Stimulated activated CD8-positive, alpha-beta memory T cell treated with anti-CD3 and anti-CD28 coated beads, Interleukin-2, amount 100 ng/mL, for 1 hour (primary cell): Measurements from ENCODE around the gene SAP30BP.
A peak's percentile ranks its signal among the peaks of the same experiment; 100 is the strongest.

Experiments
- DNase-seq, 2 donors: peaks; one replicate each; pipeline ENCODE4 v3.0.0-alpha.2; 2020; ENCODE audit warnings: low read depth in 2 of 2

Gene SAP30BP

DNA sequence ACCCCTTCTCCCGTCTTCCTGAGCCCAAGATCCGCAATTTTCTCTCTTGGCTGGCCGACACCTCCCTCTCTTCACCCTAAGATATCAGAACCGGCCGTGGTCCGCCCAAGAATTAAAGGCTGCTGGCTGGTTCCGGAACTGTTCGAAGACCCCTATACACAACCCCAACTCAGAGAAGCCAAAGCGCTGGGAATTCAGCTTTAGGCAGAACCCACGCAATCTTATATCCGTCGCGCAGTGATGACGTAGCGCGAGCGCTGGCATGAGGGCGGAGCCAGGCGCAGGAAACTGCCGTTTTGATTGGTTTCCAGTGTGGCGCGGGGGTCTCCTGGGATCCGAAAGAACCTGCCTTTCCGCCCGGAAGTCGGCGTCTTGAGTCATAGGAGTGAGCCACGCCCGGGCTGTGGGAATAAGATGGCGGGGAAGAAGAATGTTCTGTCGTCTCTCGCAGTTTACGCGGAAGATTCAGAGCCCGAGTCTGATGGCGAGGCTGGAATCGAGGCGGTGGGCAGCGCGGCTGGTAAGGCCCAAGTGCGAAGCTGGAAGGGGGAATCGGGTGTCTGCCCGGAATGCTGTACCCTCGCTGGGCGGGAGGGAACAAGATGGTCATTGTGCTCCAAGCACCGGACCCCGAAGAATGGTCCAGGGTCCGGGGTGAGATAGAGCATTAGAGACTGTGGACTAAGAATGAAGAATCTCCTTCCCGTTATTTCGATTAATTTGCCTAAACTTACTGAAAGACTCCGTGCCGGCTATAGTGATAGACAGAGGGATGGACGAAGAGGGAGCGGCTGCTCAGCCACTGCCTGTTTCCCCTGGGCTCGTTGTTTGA, at the start of gene SAP30BP, which contains the start of gene RECQL5:
SAP30BP (plus strand) TSS at position 380 of the 832 bp plus-strand sequence; CDS start at position 415, 35 bp downstream.
RECQL5 (minus strand) TSS at position 196 of the 832 bp plus-strand sequence. CDS start 597 bp downstream, outside the sequence.
- DNase-seq: peak; percentile 95 to 99

- DNase-seq: no peak
Measured at GRCh38 chr17:75617675-75618074, 49.5 kb upstream of the SAP30BP start.

DNA sequence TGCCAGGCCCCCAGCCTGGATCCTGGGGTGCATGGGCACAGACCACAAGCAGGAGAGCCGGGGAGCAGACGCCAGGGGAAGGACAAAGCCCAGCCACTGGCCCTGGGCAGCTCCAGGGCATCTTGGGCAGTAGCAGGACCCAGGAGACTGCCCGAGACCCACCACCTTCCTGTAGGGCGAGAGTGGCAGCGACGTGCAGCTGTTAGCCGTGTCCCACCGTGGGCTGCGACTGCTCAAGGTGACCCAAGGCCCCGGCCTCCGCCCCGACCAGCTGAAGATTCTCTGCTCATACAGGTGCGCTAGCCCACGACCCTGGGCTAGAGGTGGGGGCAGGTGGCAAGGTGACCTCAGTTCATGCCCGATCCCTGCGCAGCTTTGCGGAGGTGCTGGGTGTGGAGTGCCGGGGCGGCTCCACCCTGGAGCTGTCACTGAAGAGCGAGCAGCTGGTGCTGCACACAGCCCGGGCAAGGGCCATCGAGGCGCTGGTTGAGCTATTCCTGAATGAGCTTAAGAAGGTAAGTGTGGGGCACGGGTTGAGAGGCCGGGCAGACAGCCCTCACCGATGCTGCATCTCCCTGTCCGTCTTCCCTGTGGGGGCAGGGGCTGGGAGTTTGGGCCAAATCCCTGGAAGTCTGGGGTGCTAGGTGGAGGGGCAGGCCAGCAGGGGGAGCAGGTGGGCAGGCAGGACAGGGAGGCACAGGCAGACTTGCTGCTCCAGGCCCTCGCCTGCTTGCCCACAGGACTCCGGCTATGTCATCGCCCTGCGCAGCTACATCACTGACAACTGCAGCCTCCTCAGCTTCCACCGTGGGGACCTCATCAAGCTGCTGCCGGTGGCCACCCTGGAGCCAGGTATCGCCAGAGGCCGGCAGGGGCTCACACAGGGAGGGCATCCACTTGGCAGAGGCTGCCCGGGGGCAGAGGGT, 47.4 kb upstream of the SAP30BP start:
- DNase-seq: no peak

DNA sequence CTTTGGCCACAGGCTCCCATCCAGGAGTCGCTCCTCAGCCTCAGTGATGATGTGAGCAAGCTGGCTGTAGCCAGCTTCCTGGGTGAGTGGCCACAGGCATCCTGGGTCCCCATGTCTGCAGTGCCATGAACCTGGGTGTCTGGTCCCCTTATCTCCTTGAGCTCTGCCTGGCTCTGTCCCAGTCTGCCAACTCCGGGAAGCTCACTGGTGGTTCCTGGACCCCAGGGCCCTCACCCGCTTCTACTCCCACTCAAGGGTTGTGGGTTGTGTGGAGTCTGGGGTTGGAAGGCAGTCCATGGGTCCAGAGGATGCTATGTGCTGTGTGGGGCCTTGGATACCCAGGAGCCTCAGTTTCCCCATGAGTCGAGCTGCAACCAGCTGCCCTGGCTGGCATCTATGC, 45.6 kb upstream of the SAP30BP start:
- DNase-seq: no peak

DNA sequence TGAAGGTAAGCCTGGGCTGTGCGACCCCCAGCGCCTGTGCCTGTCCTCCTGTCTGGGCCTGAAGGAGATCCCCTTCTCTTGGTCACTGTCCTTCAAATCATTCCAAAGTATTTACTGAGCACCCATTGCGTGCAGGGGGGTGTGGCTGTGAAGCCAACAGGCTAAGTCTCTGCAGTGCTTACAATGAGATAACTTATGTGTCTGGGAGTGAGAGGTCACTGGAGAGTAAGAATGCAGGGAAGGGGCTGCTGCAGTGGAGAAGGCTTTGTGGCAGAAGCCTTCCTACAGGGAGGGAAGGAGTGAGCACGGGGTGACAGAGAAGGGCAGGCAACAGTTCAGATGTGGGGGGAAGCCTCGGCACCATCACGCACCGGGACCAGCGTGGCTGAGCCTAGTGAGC, 45.1 kb upstream of the SAP30BP start:
- DNase-seq: no peak

- DNase-seq: no peak
Measured at GRCh38 chr17:75622771-75623273, 44.3 kb upstream of the SAP30BP start.

GRCh38 chr17:75623386-75623785, 43.8 kb upstream of the SAP30BP start:
- no peak for DNase-seq

- no peak for DNase-seq
Measured at GRCh38 chr17:75624021-75624420, 43.1 kb upstream of the SAP30BP start.

DNA sequence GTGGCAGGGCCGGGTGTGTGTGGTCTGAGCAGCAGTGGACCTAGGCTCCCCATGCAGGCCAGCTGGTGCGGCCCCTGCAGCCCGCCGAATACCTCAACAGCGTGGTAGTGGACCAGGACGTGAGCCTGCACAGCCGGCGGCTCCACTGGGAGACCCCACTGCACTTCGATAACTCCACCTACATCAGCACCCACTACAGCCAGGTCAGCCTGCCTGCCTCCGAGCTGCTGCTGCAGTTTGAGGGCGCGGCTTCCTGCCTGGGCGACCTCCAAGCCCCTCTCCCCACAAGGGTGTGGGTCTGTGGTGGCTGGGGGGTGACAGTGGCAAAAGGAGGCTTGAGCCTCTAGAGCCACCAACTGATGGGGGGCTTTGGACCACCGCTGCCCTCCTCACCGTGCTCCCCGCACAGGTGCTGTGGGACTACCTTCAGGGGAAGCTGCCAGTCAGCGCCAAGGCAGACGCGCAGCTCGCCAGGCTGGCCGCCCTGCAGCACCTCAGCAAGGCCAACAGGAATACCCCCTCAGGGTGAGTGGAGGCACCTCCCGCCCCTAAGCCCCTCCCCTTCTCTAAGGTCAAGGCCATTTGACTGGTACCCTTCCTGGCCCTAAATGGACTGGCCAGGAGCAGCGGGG, 42.3 kb upstream of the SAP30BP start:
- no peak for DNase-seq

GRCh38 chr17:75625813-75626486, 41.2 kb upstream of the SAP30BP start:
- no peak for DNase-seq

- DNase-seq: no peak
Measured at GRCh38 chr17:75626496-75627038, 40.6 kb upstream of the SAP30BP start.

DNA sequence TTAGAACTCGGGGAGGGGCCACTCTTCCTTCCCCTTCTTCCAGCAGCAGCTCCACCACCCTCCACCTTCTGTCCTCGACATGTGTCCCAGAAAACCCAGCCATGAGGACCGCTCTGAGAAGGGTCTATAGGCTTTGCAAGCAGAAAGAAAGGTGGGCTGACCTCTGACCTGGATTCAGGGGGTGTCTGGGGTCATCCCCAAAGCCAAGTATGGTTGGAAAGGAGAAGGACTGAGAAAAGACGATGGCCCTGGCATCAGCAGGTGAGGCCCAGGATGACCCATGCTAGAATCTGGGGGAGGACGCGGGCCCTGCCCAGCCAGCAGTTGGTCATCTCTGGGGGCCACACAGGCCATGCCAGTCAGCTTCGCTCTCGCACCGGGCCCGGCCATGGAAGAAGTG, 40.0 kb upstream of the SAP30BP start:
- DNase-seq: no peak

GRCh38 chr17:75628425-75628824, 38.7 kb upstream of the SAP30BP start:
- DNase-seq: no peak

DNA sequence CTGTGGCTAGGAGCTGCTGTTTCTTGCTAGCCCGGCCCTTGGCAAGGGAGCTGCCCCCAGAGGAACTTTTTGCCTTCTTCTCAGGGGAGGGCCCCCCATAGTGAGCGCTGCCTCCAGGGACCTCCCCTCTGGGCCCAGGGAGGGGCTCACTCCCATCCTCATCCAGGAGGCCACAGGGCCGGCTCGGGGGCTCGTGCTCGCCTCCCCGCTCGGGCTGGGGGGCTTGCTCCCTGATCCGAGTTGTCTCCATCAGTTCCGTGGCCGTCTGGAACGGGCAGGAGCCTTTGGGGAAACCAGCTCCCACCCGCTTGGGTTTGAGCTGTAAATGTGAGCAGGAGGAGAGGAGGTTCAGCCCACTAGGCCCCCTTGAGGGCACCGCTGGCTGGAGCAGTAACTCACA, 38.0 kb upstream of the SAP30BP start:
- no peak for DNase-seq

- no peak for DNase-seq
Measured at GRCh38 chr17:75630071-75630917, 36.8 kb upstream of the SAP30BP start.

- no peak for DNase-seq
Measured at GRCh38 chr17:75631353-75631752, 35.8 kb upstream of the SAP30BP start.

GRCh38 chr17:75632428-75632827, 34.7 kb upstream of the SAP30BP start:
- DNase-seq: no peak

GRCh38 chr17:75632863-75633485, 34.2 kb upstream of the SAP30BP start, which contains the start of gene SMIM5:
SMIM5 (plus strand) TSS chr17:75633434; CDS start chr17:75640202, 6,768 bp downstream.
- peak; percentile 58 to 70 for DNase-seq
